Lower leg skin (tissue), 4 donors: ENCODE data around the gene ITGAD. TPM values are rescaled to one million over a fixed set of nuclear protein-coding genes. Genes with fewer than 3 reads are reported as not detected.

Experiments used
- DNase-seq, 2 donors: peaks; one replicate each; pipeline ENCODE4 v3.0.0-alpha.2; 2019; ENCODE audit warnings: low spot score in 2 of 2
- H3K4me3 ChIP-seq: fragments of 200-600 bp; sonication (generic); 2 replicates; pipeline ENCODE4 v1.5.1; 2017; ENCODE audit warnings: mild to moderate bottlenecking, low read depth; ENCODE audit not compliant: poor library complexity, severe bottlenecking
- POLR2A ChIP-seq, 2 donors: fragments of 450-650 bp; IDR thresholded peaks; one replicate each; pipeline ENCODE4 v1.6.1; 2016 to 2017; ENCODE audit warnings: antibody characterized with exemption in 2 of 2, mild to moderate bottlenecking in 1 of 2, moderate library complexity in 1 of 2
- WGBS, 2 donors: methylation state at CpG; one replicate each; pipeline ENCODE4 v1.1.5; 2018; 5-methylcytosine and 5-hydroxymethylcytosine counted together
- intact Hi-C: fragments of 100-400 bp; cut with DNase I; formaldehyde crosslinking; loops from one replicate; pipeline ENCODE4 v1.15.0; 2023; ENCODE audit warnings: low total_unique reads
- total RNA-seq, 4 donors: library from RNA; depleted of rRNA; stranded (reverse); fragments of >200 nt; gene quantifications; one replicate each; pipeline ENCODE4 v1.1.0, GENCODE V29; 2016
- TF ChIP-seq, protein P1 (sequence below), 3 donors: fragments of 450-650 bp; IDR thresholded peaks; one replicate each; pipeline ENCODE4 v1.5.1; 2016; ENCODE audit warnings: antibody characterized with exemption in 3 of 3, mild to moderate bottlenecking in 3 of 3, moderate library complexity in 2 of 3

Gene ITGAD
- total RNA-seq, 4 donors from 2014 or later: not detected

GRCh38 chr16:31402687-31403086, 9.6 kb downstream of the ITGAD start:
- intact Hi-C loops: no loop called here
- DNase-seq: no peak
- WGBS, 2 donors: 50 to 69% methylated on average over 1 of the region's 1 CpG
- TF ChIP-seq, protein P1, sequence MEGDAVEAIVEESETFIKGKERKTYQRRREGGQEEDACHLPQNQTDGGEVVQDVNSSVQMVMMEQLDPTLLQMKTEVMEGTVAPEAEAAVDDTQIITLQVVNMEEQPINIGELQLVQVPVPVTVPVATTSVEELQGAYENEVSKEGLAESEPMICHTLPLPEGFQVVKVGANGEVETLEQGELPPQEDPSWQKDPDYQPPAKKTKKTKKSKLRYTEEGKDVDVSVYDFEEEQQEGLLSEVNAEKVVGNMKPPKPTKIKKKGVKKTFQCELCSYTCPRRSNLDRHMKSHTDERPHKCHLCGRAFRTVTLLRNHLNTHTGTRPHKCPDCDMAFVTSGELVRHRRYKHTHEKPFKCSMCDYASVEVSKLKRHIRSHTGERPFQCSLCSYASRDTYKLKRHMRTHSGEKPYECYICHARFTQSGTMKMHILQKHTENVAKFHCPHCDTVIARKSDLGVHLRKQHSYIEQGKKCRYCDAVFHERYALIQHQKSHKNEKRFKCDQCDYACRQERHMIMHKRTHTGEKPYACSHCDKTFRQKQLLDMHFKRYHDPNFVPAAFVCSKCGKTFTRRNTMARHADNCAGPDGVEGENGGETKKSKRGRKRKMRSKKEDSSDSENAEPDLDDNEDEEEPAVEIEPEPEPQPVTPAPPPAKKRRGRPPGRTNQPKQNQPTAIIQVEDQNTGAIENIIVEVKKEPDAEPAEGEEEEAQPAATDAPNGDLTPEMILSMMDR (IDR thresholded peaks at IDR 0.05): no peak
- TF ChIP-seq POLR2A (IDR thresholded peaks at IDR 0.05): no peak
- no peak overlapping the region for H3K4me3 ChIP-seq

- intact Hi-C loops: no loop called here
- no peak overlapping the region for H3K4me3 ChIP-seq
- TF ChIP-seq, protein P1 (IDR thresholded peaks at IDR 0.05): no peak
- no peak for TF ChIP-seq POLR2A (IDR thresholded peaks at IDR 0.05)
- 84% methylated on average over 20 to 21 of the region's 21 CpGs for WGBS, 2 donors
- DNase-seq: no peak
Measured at GRCh38 chr16:31403590-31404352, 10.6 kb downstream of the ITGAD start.

- 60 to 65% methylated on average over 9 of the region's 9 CpGs for WGBS, 2 donors
- no peak for DNase-seq
- no peak for TF ChIP-seq POLR2A (IDR thresholded peaks at IDR 0.05)
- TF ChIP-seq, protein P1 (IDR thresholded peaks at IDR 0.05): no peak
Measured at GRCh38 chr16:31404353-31405064, 11.4 kb downstream of the ITGAD start.

GRCh38 chr16:31407406-31407805, 14.3 kb downstream of the ITGAD start:
- H3K4me3 ChIP-seq: no peak overlapping the region
- 78 to 85% methylated on average over 7 to 8 of the region's 8 CpGs for WGBS, 2 donors
- TF ChIP-seq, protein P1 (IDR thresholded peaks at IDR 0.05): no peak
- TF ChIP-seq POLR2A (IDR thresholded peaks at IDR 0.05): no peak
- DNase-seq: no peak
- intact Hi-C loops: no loop called here

More at GRCh38 chr16:31404353-31405064, 11.4 kb downstream of the ITGAD start:
- H3K4me3 ChIP-seq: no peak overlapping the region
- intact Hi-C loops: no loop called here

- no peak for DNase-seq
- intact Hi-C loops: no loop called here
- WGBS, 2 donors: 55 to 62% methylated on average over 3 of the region's 3 CpGs
- H3K4me3 ChIP-seq: no peak overlapping the region
- no peak for TF ChIP-seq POLR2A (IDR thresholded peaks at IDR 0.05)
- TF ChIP-seq, protein P1 (IDR thresholded peaks at IDR 0.05): no peak
Measured at GRCh38 chr16:31409433-31409832, 16.3 kb downstream of the ITGAD start.
